WTC11 (cell line): ENCODE data around the gene SYPL1. TPM values are rescaled to one million over a fixed set of nuclear protein-coding genes. Genes with fewer than 3 reads are reported as not detected.

Experiments
- ATAC-seq: fragments of 200-7000 bp; cut with Tn5 transposase; 2 replicates; pipeline ENCODE4 v1.10.0; 2021; ENCODE audit warnings: mild to moderate bottlenecking, moderate library complexity
- CTCF ChIA-PET: fragments of 300-600 bp; sonication (Branson Sonifier 250); formaldehyde crosslinking; loops from one replicate; lab custom pipeline; 2021; ENCODE audit warnings: antibody characterized with exemption; lab: Charles Lee
- POLR2A ChIA-PET: fragments of 350-600 bp; sonication (Branson Sonifier 250); formaldehyde crosslinking; loops from one replicate; lab custom pipeline; 2021; ENCODE audit warnings: antibody characterized with exemption; lab: Charles Lee
- DNase-seq: peaks from one replicate; pipeline ENCODE4 v3.0.0; 2021; ENCODE audit warnings: low spot score
- H3K27ac Mint-ChIP-seq: 2 replicates; pipeline ENCODE4 v1.8.0; 2021; ENCODE audit warnings: mixed read lengths
- H3K27me3 Mint-ChIP-seq: 2 replicates; pipeline ENCODE4 v1.8.0; 2021; ENCODE audit warnings: low read depth, mild to moderate bottlenecking, moderate library complexity, mixed read lengths
- H3K36me3 Mint-ChIP-seq: 2 replicates; pipeline ENCODE4 v1.8.0; 2021; ENCODE audit warnings: mixed read lengths
- H3K4me1 Mint-ChIP-seq: 2 replicates; pipeline ENCODE4 v1.8.0; 2022; ENCODE audit warnings: mixed read lengths
- H3K4me3 Mint-ChIP-seq: 2 replicates; pipeline ENCODE4 v1.8.0; 2021; ENCODE audit warnings: mild to moderate bottlenecking, moderate library complexity, mixed read lengths
- H3K9me3 Mint-ChIP-seq: 2 replicates; pipeline ENCODE4 v1.8.0; 2021; ENCODE audit warnings: mixed read lengths
- AFF4 ChIP-seq: sonication (generic); formaldehyde crosslinking; IDR thresholded peaks from 2 replicates; pipeline ENCODE4 v1.8.1; 2023; ENCODE audit warnings: mild to moderate bottlenecking, missing genetic modification reagents, borderline replicate concordance
- CDX4 ChIP-seq: fragments of 250-450 bp; sonication (Bioruptor Pico); IDR thresholded peaks from 2 replicates; pipeline ENCODE4 v1.9.0; 2021; ENCODE audit warnings: moderate library complexity, mild to moderate bottlenecking, inconsistent platforms, borderline replicate concordance
- CREM ChIP-seq: sonication (generic); formaldehyde crosslinking; IDR thresholded peaks from 2 replicates; pipeline ENCODE4 v1.8.1; 2022; ENCODE audit warnings: mild to moderate bottlenecking, missing genetic modification reagents, moderate library complexity
- ERG ChIP-seq: fragments of 250-450 bp; sonication (Bioruptor Pico); IDR thresholded peaks from 2 replicates; pipeline ENCODE4 v1.8.0; 2021; ENCODE audit warnings: mild to moderate bottlenecking
- ESRRA ChIP-seq: sonication (generic); formaldehyde crosslinking; IDR thresholded peaks from 2 replicates; pipeline ENCODE4 v1.8.1; 2022; ENCODE audit warnings: mild to moderate bottlenecking, missing genetic modification reagents, borderline replicate concordance
- JAZF1 ChIP-seq: fragments of 250-450 bp; sonication (Bioruptor Pico); IDR thresholded peaks from 2 replicates; pipeline ENCODE4 v1.9.0; 2021; ENCODE audit warnings: moderate library complexity, mild to moderate bottlenecking, inconsistent platforms
- MLX ChIP-seq: sonication (generic); formaldehyde crosslinking; IDR thresholded peaks from 2 replicates; pipeline ENCODE4 v1.8.1; 2023; ENCODE audit warnings: mild to moderate bottlenecking, missing genetic modification reagents, moderate library complexity
- MXD4 ChIP-seq: fragments of 250-450 bp; sonication (Bioruptor Pico); IDR thresholded peaks from 2 replicates; pipeline ENCODE4 v1.8.0; 2021; ENCODE audit warnings: mild to moderate bottlenecking, moderate library complexity, borderline replicate concordance
- NR1H2 ChIP-seq: sonication (generic); formaldehyde crosslinking; IDR thresholded peaks from 2 replicates; pipeline ENCODE4 v1.9.0; 2021; ENCODE audit warnings: mild to moderate bottlenecking, moderate library complexity, missing genetic modification reagents
- OVOL2 ChIP-seq: fragments of 250-450 bp; sonication (Bioruptor Pico); IDR thresholded peaks from 2 replicates; pipeline ENCODE4 v1.9.0; 2021; ENCODE audit warnings: mild to moderate bottlenecking, borderline replicate concordance
- PRRX2 ChIP-seq: fragments of 250-450 bp; sonication (Bioruptor Pico); IDR thresholded peaks from 2 replicates; pipeline ENCODE4 v1.8.0; 2021; ENCODE audit warnings: mild to moderate bottlenecking
- RELA ChIP-seq: sonication (generic); formaldehyde crosslinking; IDR thresholded peaks from 2 replicates; pipeline ENCODE4 v1.8.1; 2022; ENCODE audit warnings: missing genetic modification reagents, mild to moderate bottlenecking, borderline replicate concordance
- USF1 ChIP-seq: sonication (generic); formaldehyde crosslinking; IDR thresholded peaks from 2 replicates; pipeline ENCODE4 v1.8.0; 2022; ENCODE audit warnings: mild to moderate bottlenecking, missing genetic modification reagents
- USF2 ChIP-seq: sonication (generic); formaldehyde crosslinking; IDR thresholded peaks from 2 replicates; pipeline ENCODE4 v1.8.1; 2023; ENCODE audit warnings: mild to moderate bottlenecking, missing genetic modification reagents, moderate library complexity
- ZNF263 ChIP-seq: sonication (generic); formaldehyde crosslinking; IDR thresholded peaks from 2 replicates; pipeline ENCODE4 v1.8.1; 2022; ENCODE audit warnings: low read depth, mild to moderate bottlenecking, moderate library complexity, missing genetic modification reagents
- ZNF281 ChIP-seq: sonication (generic); formaldehyde crosslinking; IDR thresholded peaks from 2 replicates; pipeline ENCODE4 v1.8.0; 2023; ENCODE audit warnings: mild to moderate bottlenecking, missing genetic modification reagents
- ZNF317 ChIP-seq: sonication (generic); formaldehyde crosslinking; IDR thresholded peaks from 2 replicates; pipeline ENCODE4 v1.8.1; 2023; ENCODE audit warnings: low read depth, mild to moderate bottlenecking, moderate library complexity, missing genetic modification reagents, borderline replicate concordance
- ZNF416 ChIP-seq: fragments of 250-450 bp; sonication (Bioruptor Pico); IDR thresholded peaks from 2 replicates; pipeline ENCODE4 v1.9.0; 2021; ENCODE audit warnings: mild to moderate bottlenecking, inconsistent platforms
- ZNF423 ChIP-seq: fragments of 250-450 bp; sonication (Bioruptor Pico); IDR thresholded peaks from 2 replicates; pipeline ENCODE4 v2.1.2; 2022; ENCODE audit warnings: mild to moderate bottlenecking, moderate library complexity
- ZNF671 ChIP-seq: fragments of 250-450 bp; sonication (Bioruptor Pico); IDR thresholded peaks from 2 replicates; pipeline ENCODE4 v1.8.0; 2021; ENCODE audit warnings: mild to moderate bottlenecking
- total RNA-seq: library from RNA; stranded (reverse); gene quantifications from 3 replicates; pipeline ENCODE4 v1.2.3, GENCODE V29; 2021

The SYPL1 gene
- total RNA-seq, 1 experiment from 2014 or later = 54.8 TPM

GRCh38 chr7:106101726-106102125, 10.4 kb downstream of the SYPL1 start:
- DNase-seq (no peak), ATAC-seq (no peak)
- POLR2A ChIA-PET = no interaction called here
- Mint-ChIP-seq H3K4me1 (peaks cover 26% of the 10 kb centered on the region), H3K27ac (no peak overlapping the region), H3K27me3 (no peaks in the 10 kb centered on the region), H3K36me3 (peaks cover 5% of the 10 kb centered on the region), H3K4me3 (no peak overlapping the region), H3K9me3 (no peaks in the 10 kb centered on the region)
- CTCF ChIA-PET = no interaction called here
- TF ChIP-seq ESRRA (no peak), ZNF317 (CRISPR knock-in tag) (no peak), MXD4 (CRISPR knock-in tag) (no peak), CREM (CRISPR knock-in tag) (no peak), ZNF671 (no peak), ZNF281 (no peak), MLX (CRISPR knock-in tag) (no peak), RELA (CRISPR knock-in tag) (no peak), OVOL2 (CRISPR knock-in tag) (no peak), CDX4 (no peak), AFF4 (no peak), JAZF1 (CRISPR knock-in tag) (no peak), ZNF416 (CRISPR knock-in tag) (no peak), USF2 (CRISPR knock-in tag) (no peak), ERG (CRISPR knock-in tag) (no peak), PRRX2 (CRISPR knock-in tag) (no peak), ZNF423 (no peak), NR1H2 (CRISPR knock-in tag) (no peak), ZNF263 (CRISPR knock-in tag) (no peak), USF1 (CRISPR knock-in tag) (no peak)
